Stimulated activated CD4-positive, alpha-beta T cell treated with anti-CD3 and anti-CD28 coated beads, Interleukin-2, amount 100 ng/mL, for 24 hours (primary cell): ENCODE data around the gene DNAJA3.
"Not testable (repeated sequence)": the region's sequence is repeated elsewhere in the genome, so short reads cannot be mapped to it uniquely, and the experiment has no call there.

Source experiments
- DNase-seq, 2 donors: peaks; one replicate each; pipeline ENCODE4 v3.0.0-alpha.2; 2020

The DNAJA3 gene

DNA sequence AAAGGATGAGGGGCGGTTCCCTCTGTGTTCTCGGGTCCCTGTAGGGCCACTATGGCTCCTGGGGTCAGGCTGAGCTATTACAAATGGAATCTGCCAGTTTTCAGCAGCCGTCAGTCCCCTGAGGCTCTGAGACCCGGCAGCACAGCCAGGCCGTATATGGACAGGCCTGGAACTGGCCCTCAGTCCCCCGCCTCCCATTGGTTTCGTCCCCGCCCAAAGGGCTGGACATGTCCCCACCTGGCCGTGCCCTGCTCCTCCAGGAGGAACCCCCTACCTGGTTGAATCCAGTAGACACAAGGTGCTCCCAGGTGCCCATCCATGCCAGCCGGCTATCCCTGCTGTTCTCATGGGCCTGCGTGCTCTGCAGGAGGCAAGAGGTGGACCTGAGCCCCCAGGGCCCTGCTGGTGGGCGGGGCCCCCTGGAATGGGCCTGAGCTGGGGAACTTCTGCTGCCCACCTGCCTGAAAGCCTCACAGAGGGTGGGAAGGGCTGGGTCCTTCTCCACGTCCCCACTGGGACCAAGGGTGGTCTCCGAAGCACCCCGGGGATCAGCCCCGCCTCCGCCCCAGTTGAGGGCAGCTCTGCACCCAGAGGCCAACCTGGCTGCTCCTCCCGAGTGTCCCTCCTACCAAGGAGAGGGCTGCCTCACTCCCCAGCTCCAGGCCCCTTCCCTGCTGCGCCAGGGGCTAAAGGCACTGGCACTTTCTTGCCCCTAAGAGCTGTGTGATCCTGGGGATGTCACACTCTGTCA, 37.2 kb upstream of the DNAJA3 start:
- no peak for DNase-seq

DNA sequence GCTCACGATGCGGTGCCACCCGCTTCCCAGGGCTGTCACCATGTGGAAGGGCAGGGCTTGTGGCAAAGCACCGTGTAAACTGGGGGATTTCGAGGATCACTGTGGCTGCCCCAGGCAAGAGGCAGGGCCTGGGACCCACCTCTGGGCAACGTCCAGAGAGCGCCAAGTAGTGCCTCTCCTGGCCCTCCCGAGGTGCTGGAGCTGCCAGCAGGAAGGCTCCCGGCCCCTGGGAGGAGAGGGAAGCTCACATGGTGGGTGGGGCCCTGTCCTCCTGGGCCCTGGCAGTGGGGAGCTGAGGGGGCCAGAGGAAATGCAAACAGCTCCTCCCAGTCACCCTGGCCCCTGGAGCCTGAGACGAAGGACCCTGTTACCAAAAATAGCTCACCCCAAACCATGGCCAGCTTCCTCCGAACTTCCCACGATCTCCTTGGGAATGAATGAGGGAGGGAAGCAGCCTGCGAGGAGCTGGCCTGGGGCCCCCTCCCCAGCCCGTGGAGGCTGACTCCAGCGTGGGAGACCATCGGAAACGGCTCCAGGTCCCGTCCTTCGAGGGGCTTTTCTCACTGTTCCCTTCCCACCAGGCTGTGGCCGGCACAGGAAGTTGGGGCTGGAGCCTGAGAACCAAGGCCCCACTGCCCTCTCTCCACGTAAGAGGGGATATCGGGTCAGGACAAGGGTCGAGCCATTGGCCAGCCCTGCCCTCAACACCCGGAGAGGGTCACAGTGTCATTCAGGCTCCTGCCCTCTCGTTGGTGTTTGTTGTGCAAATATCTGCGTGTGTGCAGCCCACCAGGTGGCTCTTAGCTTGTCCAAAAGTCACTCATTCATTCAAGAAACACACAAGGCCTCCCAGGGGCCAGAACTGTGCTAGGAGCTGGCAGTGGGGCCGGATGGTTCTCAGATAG, 36.4 kb upstream of the DNAJA3 start:
- no peak for DNase-seq

- DNase-seq: no peak
These were observed 35.1 kb upstream of the DNAJA3 start for GRCh38 chr16:4390266-4391260.

DNA sequence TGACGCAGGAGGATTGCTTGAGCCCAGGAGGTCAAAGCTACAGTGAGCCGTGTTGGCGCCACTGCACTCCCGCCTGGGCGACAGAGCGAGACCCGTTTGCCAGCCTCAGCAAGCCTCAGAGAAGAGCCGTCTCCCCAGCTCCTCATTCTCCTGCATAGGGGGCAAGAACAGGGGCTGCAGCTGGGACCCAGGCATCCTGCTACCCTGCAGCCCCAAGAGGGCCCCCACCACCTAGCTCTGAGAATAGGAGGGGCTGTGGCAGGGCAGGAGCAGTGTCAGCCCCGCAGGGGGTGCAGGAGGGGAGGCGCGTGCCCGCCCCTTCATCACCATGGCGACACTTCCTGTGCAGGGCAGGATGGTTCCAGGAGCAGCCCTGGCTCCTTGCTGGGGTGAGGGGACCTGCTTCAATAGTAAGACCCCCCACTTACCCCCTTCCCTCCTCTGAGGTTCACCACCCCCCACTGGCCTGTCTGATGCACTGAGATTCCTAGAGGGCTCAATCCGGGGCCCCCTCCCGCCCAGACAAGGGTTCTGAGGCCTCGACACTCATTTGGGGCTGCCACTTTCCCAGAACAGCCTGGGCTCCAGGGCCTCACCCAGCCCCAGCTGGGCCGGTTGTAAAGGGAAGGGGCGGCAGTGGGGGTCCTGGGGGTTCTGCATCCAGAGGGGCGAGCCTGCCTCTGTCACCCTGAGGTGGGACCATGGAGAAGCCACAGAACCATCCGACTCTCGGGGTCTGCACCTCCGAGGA, 33.9 kb upstream of the DNAJA3 start:
- DNase-seq: no peak

DNA sequence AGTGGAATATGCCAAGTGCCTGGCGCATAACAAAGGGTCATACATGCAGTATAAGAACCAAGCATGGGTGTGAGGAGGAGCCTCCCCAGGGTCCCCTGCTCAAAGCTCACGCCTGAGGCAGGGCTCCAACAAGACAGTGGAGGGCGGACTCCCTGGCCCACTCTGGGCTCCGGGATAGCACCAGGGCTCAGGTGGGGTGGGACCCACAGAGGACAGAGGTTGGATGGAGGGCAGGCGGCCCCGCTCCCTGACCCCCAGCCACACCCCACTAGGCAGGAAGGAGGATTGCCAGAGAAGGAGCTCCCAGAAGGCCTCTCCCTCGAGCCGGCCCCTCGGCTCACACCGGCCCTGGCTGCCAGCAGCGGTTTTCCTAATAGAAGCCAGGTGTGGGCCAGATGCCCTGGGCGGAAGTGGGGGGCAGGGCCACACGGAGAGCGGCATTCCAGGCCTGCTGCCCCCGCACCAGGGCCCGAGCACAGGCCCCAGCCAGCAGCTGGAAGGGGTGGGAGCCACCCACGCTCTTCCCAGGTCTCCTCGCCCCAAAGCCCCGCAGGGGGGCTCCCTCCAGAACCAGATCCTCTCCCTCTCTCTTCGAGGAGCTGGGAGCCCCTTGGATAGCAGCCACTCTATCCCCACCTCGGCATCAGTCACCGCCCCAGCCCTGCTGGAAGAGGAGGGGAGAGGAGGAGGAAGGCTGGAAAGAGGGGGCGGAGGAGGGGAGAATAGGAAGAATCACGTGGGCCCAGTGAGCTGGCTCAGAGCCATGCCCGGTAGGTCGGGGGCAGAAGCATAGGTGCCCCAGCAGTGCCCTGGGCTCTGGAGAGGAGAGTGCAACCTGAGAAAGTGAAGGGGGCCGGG, 33.1 kb upstream of the DNAJA3 start:
- DNase-seq: no peak

GRCh38 chr16:4393240-4393600, 32.4 kb upstream of the DNAJA3 start:
- DNase-seq: no peak

GRCh38 chr16:4393850-4394249, 31.8 kb upstream of the DNAJA3 start:
- DNase-seq: not testable (repeated sequence)

DNA sequence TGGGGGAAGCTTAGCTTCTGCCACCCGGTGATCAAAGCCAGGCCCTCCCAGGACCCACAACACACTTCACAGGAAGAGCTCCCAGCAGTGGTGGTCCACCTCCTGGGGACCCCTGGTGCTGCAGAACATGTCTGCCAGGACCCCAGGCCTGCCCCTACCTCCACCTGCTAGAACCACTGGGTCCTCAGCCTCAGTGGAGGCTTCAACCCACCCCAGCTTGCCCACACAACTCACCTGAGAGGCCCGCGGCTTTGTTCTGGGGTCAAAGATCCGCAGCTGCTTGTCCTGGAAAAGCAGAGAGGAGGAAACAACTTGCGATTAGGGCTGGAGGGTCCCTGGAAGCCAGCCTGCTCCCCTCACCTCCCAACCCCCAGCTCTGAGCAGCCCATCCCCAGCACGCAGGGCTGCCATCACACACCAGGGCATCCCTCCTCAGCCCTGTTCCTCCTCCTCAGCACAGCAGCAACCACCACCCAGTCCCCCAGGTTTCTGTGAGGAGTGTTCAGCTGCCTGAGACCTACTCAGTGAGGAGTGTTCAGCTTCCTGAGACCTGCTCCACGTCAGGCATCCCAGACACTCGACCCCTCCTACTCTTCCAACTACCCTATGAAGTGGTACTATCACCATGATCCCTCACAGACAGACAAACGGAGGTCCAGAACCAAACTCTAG, 30.5 kb upstream of the DNAJA3 start:
- no peak for DNase-seq

DNA sequence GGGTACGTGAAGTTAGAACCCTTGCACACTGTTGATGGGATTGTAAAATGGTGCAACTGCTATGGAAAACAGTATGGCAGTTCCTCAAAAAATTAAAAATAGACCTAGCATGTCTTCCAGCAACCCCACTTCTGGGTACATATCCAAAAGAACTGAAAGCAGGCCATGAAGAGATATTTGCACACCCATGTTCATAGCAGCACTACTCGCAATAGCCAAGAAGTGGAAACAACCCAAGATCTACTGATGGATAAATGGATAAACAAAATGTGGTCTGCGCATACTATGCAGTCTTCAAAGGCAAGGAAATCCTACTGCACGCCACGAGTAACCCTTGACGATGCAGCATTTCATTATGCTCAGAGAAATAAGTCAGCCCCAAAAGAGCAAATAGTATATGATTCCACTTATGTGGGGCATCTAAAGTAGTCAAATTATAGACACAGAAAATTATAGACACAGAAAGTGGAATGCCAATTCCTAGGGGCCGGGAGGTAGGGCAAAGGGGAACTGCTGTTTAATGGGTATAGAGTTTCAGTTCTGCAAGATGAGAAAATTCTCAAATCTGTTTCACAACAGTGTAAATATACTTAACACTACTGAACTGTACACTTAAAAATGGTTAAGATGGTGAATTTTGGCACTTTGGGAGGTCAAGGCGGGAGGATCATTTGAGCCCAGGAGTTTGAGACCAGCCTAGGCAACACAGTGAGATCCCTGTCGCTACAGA, 26.5 kb upstream of the DNAJA3 start:
- DNase-seq: no peak

DNA sequence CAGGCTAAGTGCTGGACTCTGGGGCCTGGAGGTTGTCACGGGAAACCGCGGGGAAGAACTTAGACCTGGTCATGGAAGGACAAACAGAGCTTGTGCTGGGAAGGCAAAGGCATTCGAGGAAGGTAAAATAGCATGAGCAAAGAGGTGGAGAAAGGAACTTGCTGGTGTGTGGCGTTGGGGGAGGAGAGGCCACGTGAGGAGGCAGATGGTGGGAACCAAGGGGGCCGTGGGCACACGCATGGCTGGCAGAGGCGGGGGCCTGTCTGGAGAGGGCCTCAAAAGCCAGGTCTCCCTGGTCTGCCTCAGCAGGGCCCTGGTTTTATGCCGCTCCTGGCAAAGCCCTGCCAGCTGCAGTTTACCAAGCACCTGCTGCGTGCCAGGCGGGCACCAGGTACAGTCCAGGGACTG, 24.6 kb upstream of the DNAJA3 start:
- no peak for DNase-seq

DNA sequence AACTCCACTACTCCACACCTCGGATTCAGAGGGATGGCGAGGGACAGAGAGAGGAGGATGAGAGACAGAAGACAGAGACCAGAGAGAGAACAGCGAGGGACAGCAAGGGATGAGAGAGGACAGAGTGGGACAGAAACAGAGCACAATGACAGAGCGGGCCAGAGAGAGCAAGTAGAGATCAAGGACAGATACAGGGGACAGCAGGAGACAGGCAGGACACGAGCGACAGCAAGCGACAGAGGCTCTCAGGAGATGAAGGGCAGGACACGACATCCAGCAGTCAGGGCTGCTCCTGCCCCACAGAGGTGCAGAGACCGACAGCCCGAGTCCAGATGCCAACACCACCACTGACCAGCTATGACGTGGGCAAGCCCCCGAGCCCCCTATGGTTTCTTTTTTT, 24.2 kb upstream of the DNAJA3 start:
- no peak for DNase-seq

DNA sequence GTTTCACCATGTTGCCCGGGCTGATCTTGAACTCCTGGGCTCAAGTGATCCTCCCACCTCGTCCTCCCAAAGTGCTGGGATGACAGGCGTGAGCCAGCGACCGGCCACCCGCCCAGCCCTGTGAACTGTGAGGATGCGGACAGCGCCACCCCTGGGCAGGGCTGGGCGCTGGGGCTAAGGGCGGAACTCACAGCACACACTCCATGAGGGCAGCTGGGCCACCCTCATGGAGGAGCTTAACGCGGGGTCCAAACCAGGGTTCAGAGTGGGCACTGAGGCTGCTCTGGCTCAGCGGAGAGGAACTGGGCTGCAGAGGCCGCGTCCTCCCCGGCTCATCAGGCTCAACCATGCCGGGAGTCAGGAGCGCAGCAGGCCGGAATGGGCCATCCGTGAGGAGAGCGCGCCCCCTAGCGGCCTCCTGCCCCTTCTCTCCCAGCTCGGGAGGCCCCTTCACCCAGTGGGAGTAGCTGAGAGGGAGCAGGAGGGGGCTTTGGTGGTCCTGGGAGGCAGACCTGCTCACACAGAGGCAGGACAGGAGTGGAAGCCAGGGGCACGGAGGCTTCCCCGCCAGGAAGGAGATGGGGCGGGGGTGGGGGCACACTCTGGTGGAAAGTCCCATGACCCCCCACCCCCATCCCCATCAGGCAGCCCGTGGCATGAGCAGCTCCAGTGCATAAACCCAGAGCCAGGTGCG, 23.1 kb upstream of the DNAJA3 start:
- DNase-seq: peak; percentile 78 to 80

- DNase-seq: no peak
These were observed 22.3 kb upstream of the DNAJA3 start for GRCh38 chr16:4403133-4403949.

GRCh38 chr16:4404247-4404966, 21.3 kb upstream of the DNAJA3 start:
- DNase-seq: peak; percentile 35 to 44

GRCh38 chr16:4404967-4405696, 20.5 kb upstream of the DNAJA3 start:
- DNase-seq: no peak

GRCh38 chr16:4407543-4408322, 17.9 kb upstream of the DNAJA3 start:
- no peak for DNase-seq
